GM19238 (cell line): Measurements from ENCODE around the gene IRAK2.
"Not testable (repeated sequence)": the region's sequence is repeated elsewhere in the genome, so short reads cannot be mapped to it uniquely, and the experiment has no call there.

Experiments used
- DNase-seq: peaks from one replicate; pipeline ENCODE4 v3.0.0; 2011; ENCODE audit warnings: low spot score; ENCODE audit not compliant: insufficient read length

IRAK2 gene

DNA sequence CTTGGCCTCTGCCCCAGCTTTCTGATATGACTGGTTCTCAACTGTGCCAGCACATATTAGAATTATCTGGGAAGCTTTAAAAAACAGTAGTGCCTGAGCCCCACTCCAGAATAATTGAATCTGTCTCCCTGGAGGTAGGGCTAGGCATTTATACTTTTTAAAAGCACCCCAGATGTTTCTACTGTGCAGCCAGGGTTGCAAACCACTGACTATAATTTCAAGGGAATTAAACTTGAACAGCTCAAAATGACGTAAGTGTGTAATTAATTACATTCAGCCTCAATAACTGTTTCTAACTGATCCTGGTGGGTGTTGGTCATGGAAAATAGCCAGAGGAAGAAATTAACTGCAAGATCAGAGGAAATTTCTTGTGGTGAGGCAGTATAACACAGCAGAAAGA is 4.4 kb upstream of the IRAK2 start:
- no peak for DNase-seq

- DNase-seq, result no peak
Measured at GRCh38 chr3:10160925-10161324, 3.8 kb upstream of the IRAK2 start.

DNA sequence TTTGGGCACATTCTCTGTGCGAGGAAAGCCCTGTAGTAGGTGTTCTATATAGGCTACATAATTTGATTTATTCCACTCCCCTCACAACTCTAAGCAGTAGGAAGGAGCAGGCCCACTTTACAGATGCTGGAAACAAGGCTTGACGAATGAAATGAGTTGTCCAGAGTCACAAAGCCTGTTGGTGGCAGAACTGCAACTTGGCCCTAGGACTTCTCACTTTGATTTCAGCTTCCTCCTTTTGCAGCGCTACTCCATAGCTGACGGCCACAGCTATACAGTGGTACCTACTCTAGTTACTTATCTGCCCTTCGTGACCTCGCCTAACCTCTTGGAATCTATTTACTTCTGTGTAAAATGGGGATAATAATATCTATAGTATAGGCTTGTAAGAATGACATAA is 2.5 kb upstream of the IRAK2 start:
- DNase-seq, result no peak

DNA sequence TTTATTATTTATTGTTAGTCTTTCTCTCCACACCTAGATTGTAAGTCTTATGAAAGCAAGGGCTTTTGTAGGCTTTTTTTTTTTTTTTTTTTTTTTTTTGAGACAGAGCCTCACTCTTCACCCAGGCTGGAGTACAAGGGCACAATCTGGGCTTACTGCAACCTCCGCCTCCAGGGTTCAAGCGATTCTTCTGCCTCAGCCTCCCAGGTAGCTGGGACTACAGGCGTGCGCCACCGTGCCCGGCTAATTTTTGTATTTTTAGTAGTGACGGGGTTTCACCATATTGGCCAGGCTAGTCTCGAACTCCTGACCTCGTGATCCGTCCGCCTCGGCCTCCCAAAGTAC is 546 bp upstream of the IRAK2 start:
- DNase-seq, result not testable (repeated sequence)

- no peak for DNase-seq
Measured at GRCh38 chr3:10166213-10166604, 1.5 kb downstream of the IRAK2 start.

GRCh38 chr3:10169000-10169496 is 4.3 kb downstream of the IRAK2 start:
- no peak for DNase-seq

- DNase-seq, result no peak
Measured at GRCh38 chr3:10170915-10171478, 6.3 kb downstream of the IRAK2 start.

DNA sequence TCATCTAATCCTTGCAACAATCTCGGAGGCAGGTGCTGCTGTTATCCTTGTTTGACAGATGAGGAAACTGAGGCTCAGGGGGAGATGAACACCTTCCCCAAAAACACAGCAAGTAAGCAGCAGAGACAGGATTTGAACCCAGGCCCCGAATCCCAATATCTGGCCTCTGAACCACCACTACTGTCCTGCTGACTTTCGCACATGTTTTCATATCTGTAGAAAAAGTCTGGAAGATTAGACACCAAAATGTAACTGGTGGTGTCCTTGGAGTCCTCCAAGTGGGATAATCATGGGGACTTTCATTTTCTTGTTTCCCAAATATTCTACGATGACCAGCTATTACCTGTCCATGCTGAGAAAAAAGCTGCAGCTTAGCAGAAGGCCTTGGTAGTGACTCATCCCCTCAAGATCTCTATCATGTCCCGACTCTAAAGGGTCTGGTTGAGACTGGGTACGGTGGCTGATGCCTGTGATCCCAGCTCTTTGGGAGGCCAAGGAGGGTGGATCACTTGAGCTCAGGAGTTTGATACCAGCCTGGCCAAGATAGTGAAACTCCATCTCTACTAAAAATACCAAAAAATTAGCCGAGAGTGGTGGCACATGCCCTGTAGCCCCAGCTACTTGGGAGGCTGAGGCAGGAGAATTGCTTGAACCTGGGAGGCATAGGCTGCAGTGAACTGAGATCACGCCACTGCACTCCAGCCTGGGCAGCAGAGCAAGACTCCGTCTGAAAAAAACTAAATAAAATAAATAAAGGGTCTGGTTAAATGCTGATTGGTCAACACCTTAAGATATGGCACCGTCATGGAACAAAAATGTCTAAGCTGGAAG is 8.6 kb downstream of the IRAK2 start:
- no peak for DNase-seq

- DNase-seq, result no peak
Measured at GRCh38 chr3:10173926-10174435, 9.3 kb downstream of the IRAK2 start.

DNA sequence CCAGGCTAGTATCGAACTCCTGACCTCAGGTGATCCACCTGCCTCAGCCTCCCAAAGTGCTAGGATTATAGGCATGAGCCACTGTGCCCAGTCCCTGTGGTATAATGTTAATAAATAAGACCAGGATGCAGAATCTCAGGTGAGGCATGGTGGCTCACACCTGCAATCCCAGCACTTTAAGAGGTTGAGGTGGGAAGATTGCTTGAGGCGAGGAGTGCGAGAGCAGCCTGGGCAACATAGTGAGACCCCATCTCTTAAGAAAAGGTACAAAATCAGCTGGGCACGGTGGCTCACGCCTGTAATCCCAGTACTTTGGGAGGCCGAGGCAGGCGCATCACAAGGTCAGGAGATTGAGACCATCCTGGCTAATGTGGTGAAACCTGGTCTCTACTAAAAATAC is 10.6 kb downstream of the IRAK2 start:
- not testable (repeated sequence) for DNase-seq

DNA sequence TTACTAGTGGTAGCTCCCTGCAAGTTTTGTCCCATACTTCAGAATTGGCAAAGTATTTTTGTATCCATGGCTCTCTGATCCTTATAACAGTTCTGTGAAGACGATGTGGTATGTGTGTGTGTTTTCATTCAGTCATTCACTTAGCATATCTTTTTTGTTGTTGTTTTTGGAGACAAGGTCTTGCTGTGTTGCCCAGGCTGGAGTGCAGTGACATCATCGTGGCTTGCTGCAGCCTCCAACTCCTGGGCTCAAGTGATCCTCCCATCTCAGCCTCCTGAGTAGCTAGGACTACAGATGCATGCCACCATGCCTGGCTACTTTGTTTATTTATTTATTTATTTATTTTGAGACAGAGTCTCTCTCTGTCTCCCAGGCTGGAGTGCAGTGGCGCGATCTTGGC is 11.4 kb downstream of the IRAK2 start:
- not testable (repeated sequence) for DNase-seq

GRCh38 chr3:10177737-10178136 is 13.0 kb downstream of the IRAK2 start:
- no peak for DNase-seq

GRCh38 chr3:10178892-10179291 is 14.2 kb downstream of the IRAK2 start:
- DNase-seq, result no peak

DNA sequence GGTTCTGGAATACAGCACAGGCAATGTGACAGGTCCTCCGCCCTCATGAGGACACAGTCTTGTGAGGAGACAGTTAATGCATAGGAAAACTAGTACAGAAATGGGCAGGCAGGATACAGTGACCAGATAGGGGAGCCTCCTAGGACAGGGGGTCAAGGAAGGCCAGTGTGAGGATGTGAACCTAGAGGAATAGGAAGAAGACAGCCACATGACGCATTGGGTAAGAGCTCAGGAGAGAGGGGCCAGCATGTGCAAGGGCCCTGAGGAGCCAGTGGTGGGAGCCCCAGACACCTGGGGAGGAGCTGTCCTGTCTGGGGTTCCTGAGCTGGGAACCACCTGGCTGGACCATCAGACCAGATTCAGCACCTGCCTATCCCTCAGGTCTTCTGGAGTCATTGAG is 15.6 kb downstream of the IRAK2 start:
- no peak for DNase-seq

DNA sequence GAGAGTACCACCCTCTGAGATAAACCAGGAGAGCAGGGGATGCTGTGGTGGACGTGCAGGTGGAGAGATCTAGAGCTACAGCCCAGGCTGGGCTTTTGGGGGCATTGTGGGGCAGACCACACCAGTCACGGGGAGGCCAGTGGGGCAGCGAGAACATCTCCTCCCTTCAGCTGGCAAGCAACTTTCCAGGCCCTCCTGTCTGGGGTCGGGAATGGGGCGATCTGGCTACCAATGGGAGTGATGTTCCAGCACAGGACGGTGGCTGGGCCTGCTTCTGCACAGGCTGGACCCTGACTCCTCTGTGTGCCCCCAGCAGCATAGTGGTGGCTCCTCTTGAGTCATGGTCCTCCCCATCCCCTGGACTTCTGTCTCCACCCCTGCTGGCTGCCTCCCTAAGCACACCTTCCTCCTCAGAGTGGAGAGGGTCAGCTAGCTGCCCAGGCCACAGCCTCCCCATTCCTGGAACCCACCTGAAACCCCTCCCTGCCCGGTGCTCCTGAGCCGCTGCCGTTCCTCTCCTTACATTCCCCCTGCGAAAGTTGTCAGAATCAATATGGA is 16.1 kb downstream of the IRAK2 start:
- DNase-seq, result no peak

DNA sequence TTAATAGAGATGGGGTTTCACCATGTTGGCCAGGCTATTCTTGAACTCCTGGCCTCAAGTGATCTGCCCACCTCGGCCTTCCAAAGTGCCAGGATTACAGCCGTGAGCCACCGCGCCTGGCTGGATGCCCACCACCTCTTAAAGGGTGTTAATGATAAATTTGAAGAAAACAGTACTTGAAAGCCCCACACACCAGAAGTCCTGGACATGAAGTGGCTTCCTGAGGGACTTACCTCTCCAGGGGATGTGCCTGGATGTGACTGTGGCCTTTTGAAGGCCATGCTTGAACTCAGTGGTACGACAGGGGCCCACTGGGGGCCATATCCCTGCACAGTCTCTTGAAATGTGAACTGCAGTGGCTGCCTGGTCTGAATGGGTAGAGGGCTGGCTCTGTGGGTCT is 18.2 kb downstream of the IRAK2 start:
- DNase-seq, result no peak

- DNase-seq, result no peak
Measured at GRCh38 chr3:10184250-10184649, 19.5 kb downstream of the IRAK2 start.

DNA sequence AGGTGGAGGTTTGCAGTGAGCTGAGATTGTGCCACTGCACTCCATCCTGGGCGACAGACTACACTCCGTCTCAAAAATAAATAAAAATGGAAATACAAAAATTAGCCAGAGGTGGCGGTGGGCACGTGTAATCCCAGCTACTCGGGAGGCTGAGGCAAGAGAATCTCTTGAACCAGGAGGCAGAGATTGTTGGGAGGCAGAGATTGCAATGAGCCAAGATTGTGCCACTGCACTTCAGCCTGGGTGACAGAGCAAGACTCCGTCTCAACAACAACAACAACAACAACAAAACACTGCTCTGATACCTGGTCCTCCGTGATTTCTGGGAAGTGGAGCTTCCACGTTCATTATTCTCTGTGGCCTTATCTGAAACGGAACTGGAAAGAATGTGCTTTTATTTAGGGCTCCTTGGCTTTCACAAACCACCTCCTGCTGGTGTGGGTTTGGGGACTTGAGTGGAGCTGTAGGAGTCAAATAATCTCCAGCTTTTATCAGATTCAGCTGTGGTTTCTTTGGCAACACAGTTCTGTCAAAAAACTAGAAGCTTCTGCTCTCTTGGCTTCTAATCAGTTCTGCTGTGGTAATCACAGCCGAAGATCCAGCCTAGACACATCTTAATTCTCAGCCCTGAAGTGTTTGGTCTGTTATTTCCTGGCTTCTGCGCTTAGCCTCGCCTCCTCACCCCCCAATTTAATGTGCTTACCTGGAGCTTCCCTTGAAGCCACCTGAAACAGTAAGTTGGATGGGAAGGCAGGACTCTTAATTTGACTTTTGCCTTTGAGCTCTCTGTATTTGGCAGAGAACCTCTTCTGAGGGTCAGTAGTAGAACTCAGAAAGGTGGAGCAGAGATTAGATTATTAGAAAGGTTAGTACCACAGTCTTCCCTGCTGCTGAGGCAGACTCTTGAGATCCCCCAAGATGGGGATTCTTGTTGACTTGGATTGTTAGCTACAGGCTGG is 21.4 kb downstream of the IRAK2 start:
- DNase-seq, result no peak

GRCh38 chr3:10187290-10187876 is 22.7 kb downstream of the IRAK2 start:
- no peak for DNase-seq

DNA sequence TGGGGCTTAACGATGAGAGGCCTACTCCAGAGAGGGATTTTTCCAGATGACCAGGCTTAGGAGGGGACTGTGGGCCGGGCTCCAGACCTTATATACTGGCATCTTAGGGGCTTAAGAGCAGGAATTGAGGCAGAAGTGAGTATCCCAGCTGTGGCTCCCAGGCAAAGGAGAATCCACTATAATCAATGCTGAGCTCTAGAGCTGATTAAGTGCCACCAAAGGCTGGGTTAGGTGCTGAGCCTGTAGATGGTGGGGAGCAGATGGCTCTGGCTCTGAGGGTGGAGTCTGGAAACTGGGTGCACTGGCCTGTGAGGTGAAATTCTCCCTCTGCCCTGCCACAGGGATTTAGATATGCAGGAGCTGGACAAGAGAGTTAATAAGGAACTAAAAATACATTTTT is 23.2 kb downstream of the IRAK2 start:
- no peak for DNase-seq
